ENCODE measurements around the gene TSPAN32. TPM values are rescaled to one million over a fixed set of nuclear protein-coding genes. Genes with fewer than 3 reads are reported as not detected.

Gene TSPAN32
- total RNA-seq, 1 donor from 2014 or later = not detected

GRCh38 chr11:2342557-2342956, 40.7 kb downstream of the TSPAN32 start:
- Mint-ChIP-seq H3K4me3 (ENCODE audit: unreplicated experiment) (no peak overlapping the region), H3K36me3 (ENCODE audit: unreplicated experiment) (peaks cover 4% of the 10 kb centered on the region), H3K27ac (ENCODE audit: unreplicated experiment) (no peak overlapping the region), H3K9me3 (ENCODE audit: unreplicated experiment) (peaks cover 6% of the 10 kb centered on the region), H3K4me1 (ENCODE audit: low read depth, unreplicated experiment) (no peaks in the 10 kb centered on the region), H3K27me3 (ENCODE audit: unreplicated experiment) (peaks cover 1% of the 10 kb centered on the region)
- no peak for TF ChIP-seq CTCF (IDR thresholded peaks at IDR 0.05; ENCODE audit: partially characterized antibody, unreplicated experiment)
- no peak for DNase-seq

GRCh38 chr11:2342981-2343380, 41.2 kb downstream of the TSPAN32 start:
- Mint-ChIP-seq H3K27me3 (ENCODE audit: unreplicated experiment) (peaks cover 1% of the 10 kb centered on the region), H3K9me3 (ENCODE audit: unreplicated experiment) (peaks cover 6% of the 10 kb centered on the region), H3K36me3 (ENCODE audit: unreplicated experiment) (peaks cover 4% of the 10 kb centered on the region), H3K4me1 (ENCODE audit: low read depth, unreplicated experiment) (no peaks in the 10 kb centered on the region), H3K27ac (ENCODE audit: unreplicated experiment) (no peak overlapping the region), H3K4me3 (ENCODE audit: unreplicated experiment) (no peak overlapping the region)
- TF ChIP-seq CTCF (IDR thresholded peaks at IDR 0.05; ENCODE audit: partially characterized antibody, unreplicated experiment) = no peak
- DNase-seq = no peak

GRCh38 chr11:2343502-2343901, 41.7 kb downstream of the TSPAN32 start:
- Mint-ChIP-seq H3K36me3 (ENCODE audit: unreplicated experiment) (peaks cover 4% of the 10 kb centered on the region), H3K4me1 (ENCODE audit: low read depth, unreplicated experiment) (no peaks in the 10 kb centered on the region), H3K27ac (ENCODE audit: unreplicated experiment) (no peak overlapping the region)

GRCh38 chr11:2345050-2345449, 43.2 kb downstream of the TSPAN32 start:
- Mint-ChIP-seq H3K4me1 (ENCODE audit: low read depth, unreplicated experiment) (no peaks in the 10 kb centered on the region), H3K9me3 (ENCODE audit: unreplicated experiment) (peaks cover 6% of the 10 kb centered on the region), H3K36me3 (ENCODE audit: unreplicated experiment) (peaks cover 14% of the 10 kb centered on the region), H3K27ac (ENCODE audit: unreplicated experiment) (no peak overlapping the region), H3K4me3 (ENCODE audit: unreplicated experiment) (no peak overlapping the region), H3K27me3 (ENCODE audit: unreplicated experiment) (no peaks in the 10 kb centered on the region)
- TF ChIP-seq CTCF (IDR thresholded peaks at IDR 0.05; ENCODE audit: partially characterized antibody, unreplicated experiment) = no peak
- DNase-seq = no peak

More at GRCh38 chr11:2343502-2343901, 41.7 kb downstream of the TSPAN32 start:
- peaks cover 6% of the 10 kb centered on the region for H3K9me3 Mint-ChIP-seq (ENCODE audit: unreplicated experiment)
- TF ChIP-seq CTCF (IDR thresholded peaks at IDR 0.05; ENCODE audit: partially characterized antibody, unreplicated experiment) = no peak
- H3K27me3 Mint-ChIP-seq (ENCODE audit: unreplicated experiment) = peaks cover 1% of the 10 kb centered on the region
- no peak overlapping the region for H3K4me3 Mint-ChIP-seq (ENCODE audit: unreplicated experiment)
- DNase-seq = no peak

- H3K27me3 Mint-ChIP-seq (ENCODE audit: unreplicated experiment) = no peaks in the 10 kb centered on the region
- no peak overlapping the region for H3K27ac Mint-ChIP-seq (ENCODE audit: unreplicated experiment)
- DNase-seq = no peak
- no peak overlapping the region for H3K4me3 Mint-ChIP-seq (ENCODE audit: unreplicated experiment)
- H3K9me3 Mint-ChIP-seq (ENCODE audit: unreplicated experiment) = peaks cover 6% of the 10 kb centered on the region
- no peaks in the 10 kb centered on the region for H3K4me1 Mint-ChIP-seq (ENCODE audit: low read depth, unreplicated experiment)
- peaks cover 14% of the 10 kb centered on the region for H3K36me3 Mint-ChIP-seq (ENCODE audit: unreplicated experiment)
- no peak for TF ChIP-seq CTCF (IDR thresholded peaks at IDR 0.05; ENCODE audit: partially characterized antibody, unreplicated experiment)
Observed at GRCh38 chr11:2346014-2346413, 44.2 kb downstream of the TSPAN32 start.
